Measurements from ENCODE around the gene CLEC2L.
"Not testable (repeated sequence)": the region's sequence is repeated elsewhere in the genome, so short reads cannot be mapped to it uniquely, and the experiment has no call there.

Gene CLEC2L

GRCh38 chr7:139548302-139549028, 25.0 kb downstream of the CLEC2L start:
- in situ Hi-C loops (cut with MboI; ENCODE audit: low sequenced_read_pairs): no loop called here
- no peak overlapping the region for H3K4me3 ChIP-seq

GRCh38 chr7:139553991-139554700, 30.7 kb downstream of the CLEC2L start:
- DNase-seq (ENCODE audit: low spot score in 2 of 2): peak; percentile 46 to 82
- H3K27me3 ChIP-seq (ENCODE audit: low read depth); H3K9me3 ChIP-seq; in situ Hi-C loops (cut with MboI; ENCODE audit: low sequenced_read_pairs); H3K4me3 ChIP-seq; H3K36me3 ChIP-seq (replicated peaks): not testable (repeated sequence)
- H3K4me1 ChIP-seq: peaks cover 20% of the 10 kb centered on the region

More at GRCh38 chr7:139548302-139549028, 25.0 kb downstream of the CLEC2L start:
- H3K27me3 ChIP-seq (ENCODE audit: low read depth): no peaks in the 10 kb centered on the region
- peaks cover 11% of the 10 kb centered on the region for H3K4me1 ChIP-seq
- H3K36me3 ChIP-seq (replicated peaks): no peaks in the 10 kb centered on the region
- DNase-seq (ENCODE audit: low spot score in 2 of 2): no peak
- no peaks in the 10 kb centered on the region for H3K9me3 ChIP-seq

GRCh38 chr7:139557857-139558581, 34.5 kb downstream of the CLEC2L start:
- peaks cover 14% of the 10 kb centered on the region for H3K4me1 ChIP-seq
- H3K36me3 ChIP-seq (replicated peaks): no peaks in the 10 kb centered on the region
- no peak for DNase-seq (ENCODE audit: low spot score in 2 of 2)
- H3K9me3 ChIP-seq: 0 out of 2 replicates have a peak, but pooled peaks cover 4% of the 10 kb centered on the region
- H3K4me3 ChIP-seq: no peak overlapping the region
- no peaks in the 10 kb centered on the region for H3K27me3 ChIP-seq (ENCODE audit: low read depth)
- in situ Hi-C loops (cut with MboI; ENCODE audit: low sequenced_read_pairs): no loop called here

GRCh38 chr7:139559364-139560105, 36.0 kb downstream of the CLEC2L start:
- Histone ChIP-seq H3K4me3 (no peak overlapping the region), H3K36me3 (replicated peaks) (no peaks in the 10 kb centered on the region), H3K9me3 (0 out of 2 replicates have a peak, but pooled peaks cover 4% of the 10 kb centered on the region), H3K27me3 (ENCODE audit: low read depth) (no peaks in the 10 kb centered on the region), H3K4me1 (peaks cover 1% of the 10 kb centered on the region)
- in situ Hi-C loops (cut with MboI; ENCODE audit: low sequenced_read_pairs): no loop called here
- DNase-seq (ENCODE audit: low spot score in 2 of 2): no peak

- H3K4me3 ChIP-seq: no peak overlapping the region
- in situ Hi-C loops (cut with MboI; ENCODE audit: low sequenced_read_pairs): no loop called here
- H3K9me3 ChIP-seq: no peaks in the 10 kb centered on the region
- peaks cover 6% of the 10 kb centered on the region for H3K4me1 ChIP-seq
- no peaks in the 10 kb centered on the region for H3K27me3 ChIP-seq (ENCODE audit: low read depth)
- H3K36me3 ChIP-seq (replicated peaks): no peaks in the 10 kb centered on the region
- no peak for DNase-seq (ENCODE audit: low spot score in 2 of 2)
These were observed 36.7 kb downstream of the CLEC2L start for GRCh38 chr7:139560199-139560598.

- Histone ChIP-seq H3K4me1 (peaks cover 9% of the 10 kb centered on the region), H3K9me3 (no peaks in the 10 kb centered on the region), H3K27me3 (ENCODE audit: low read depth) (no peaks in the 10 kb centered on the region), H3K4me3 (no peak overlapping the region), H3K36me3 (replicated peaks) (no peaks in the 10 kb centered on the region)
- no peak for DNase-seq (ENCODE audit: low spot score in 2 of 2)
- in situ Hi-C loops (cut with MboI; ENCODE audit: low sequenced_read_pairs): no loop called here
These were observed 37.2 kb downstream of the CLEC2L start for GRCh38 chr7:139560678-139561077.

- Histone ChIP-seq H3K9me3 (no peaks in the 10 kb centered on the region), H3K36me3 (replicated peaks) (no peaks in the 10 kb centered on the region), H3K4me1 (peaks cover 12% of the 10 kb centered on the region), H3K27me3 (ENCODE audit: low read depth) (no peaks in the 10 kb centered on the region), H3K4me3 (no peak overlapping the region)
- in situ Hi-C loops (cut with MboI; ENCODE audit: low sequenced_read_pairs): no loop called here
- no peak for DNase-seq (ENCODE audit: low spot score in 2 of 2)
These were observed 39.0 kb downstream of the CLEC2L start for GRCh38 chr7:139562491-139562890.

GRCh38 chr7:139562961-139563565, 39.6 kb downstream of the CLEC2L start:
- DNase-seq (ENCODE audit: low spot score in 2 of 2): no peak
- Histone ChIP-seq H3K36me3 (replicated peaks) (no peaks in the 10 kb centered on the region), H3K9me3 (no peaks in the 10 kb centered on the region), H3K4me3 (no peak overlapping the region), H3K27me3 (ENCODE audit: low read depth) (no peaks in the 10 kb centered on the region), H3K4me1 (peaks cover 12% of the 10 kb centered on the region)
- in situ Hi-C loops (cut with MboI; ENCODE audit: low sequenced_read_pairs): no loop called here

- Histone ChIP-seq H3K4me3 (no peak overlapping the region), H3K4me1 (peaks cover 12% of the 10 kb centered on the region), H3K27me3 (ENCODE audit: low read depth) (no peaks in the 10 kb centered on the region), H3K9me3 (no peaks in the 10 kb centered on the region), H3K36me3 (replicated peaks) (no peaks in the 10 kb centered on the region)
- in situ Hi-C loops (cut with MboI; ENCODE audit: low sequenced_read_pairs): no loop called here
- DNase-seq (ENCODE audit: low spot score in 2 of 2): no peak
These were observed 40.4 kb downstream of the CLEC2L start for GRCh38 chr7:139563856-139564255.

- H3K4me3 ChIP-seq: no peak overlapping the region
- in situ Hi-C loops (cut with MboI; ENCODE audit: low sequenced_read_pairs): no loop called here
These were observed 42.6 kb downstream of the CLEC2L start for GRCh38 chr7:139566075-139566474.

GRCh38 chr7:139566736-139567646, 43.5 kb downstream of the CLEC2L start:
- in situ Hi-C loops (cut with MboI; ENCODE audit: low sequenced_read_pairs): no loop called here
- H3K9me3 ChIP-seq: no peaks in the 10 kb centered on the region
- peaks cover 12% of the 10 kb centered on the region for H3K4me1 ChIP-seq
- no peaks in the 10 kb centered on the region for H3K27me3 ChIP-seq (ENCODE audit: low read depth)
- no peak for DNase-seq (ENCODE audit: low spot score in 2 of 2)
- H3K4me3 ChIP-seq: no peak overlapping the region
- no peaks in the 10 kb centered on the region; the same call in 1 of the 2 replicates for H3K36me3 ChIP-seq (replicated peaks)

More at GRCh38 chr7:139566075-139566474, 42.6 kb downstream of the CLEC2L start:
- no peaks in the 10 kb centered on the region for H3K27me3 ChIP-seq (ENCODE audit: low read depth)
- peaks cover 12% of the 10 kb centered on the region for H3K4me1 ChIP-seq
- DNase-seq (ENCODE audit: low spot score in 2 of 2): no peak
- H3K36me3 ChIP-seq (replicated peaks): no peaks in the 10 kb centered on the region; the same call in 1 of the 2 replicates
- H3K9me3 ChIP-seq: no peaks in the 10 kb centered on the region

GRCh38 chr7:139567647-139568345, 44.3 kb downstream of the CLEC2L start:
- in situ Hi-C loops (cut with MboI; ENCODE audit: low sequenced_read_pairs): no loop called here
- no peak overlapping the region for H3K4me3 ChIP-seq

More at GRCh38 chr7:139567647-139568345, 44.3 kb downstream of the CLEC2L start:
- no peak for DNase-seq (ENCODE audit: low spot score in 2 of 2)
- Histone ChIP-seq H3K4me1 (peaks cover 12% of the 10 kb centered on the region), H3K9me3 (no peaks in the 10 kb centered on the region), H3K36me3 (replicated peaks) (no peaks in the 10 kb centered on the region; the same call in 1 of the 2 replicates), H3K27me3 (ENCODE audit: low read depth) (no peaks in the 10 kb centered on the region)

Measured in HAP-1 (cell line).